ENCODE results near the gene SCTR. TPM values are rescaled to one million over a fixed set of nuclear protein-coding genes. Genes with fewer than 3 reads are reported as not detected.

The SCTR gene
- total and polyA plus RNA-seq, 4 donors = 4.6 to 42.7 (median 28.0) TPM

GRCh38 chr2:119402645-119403560 is 121.4 kb downstream of the SCTR start:
- H3K27me3 ChIP-seq (ENCODE audit: control insufficient read depth in 3 of 3, insufficient read depth in 3 of 3, low read length in 2 of 3) = no peaks in the 10 kb centered on the region
- no peaks in the 10 kb centered on the region for H3K4me1 ChIP-seq (ENCODE audit: control insufficient read depth in 5 of 5, insufficient read depth in 5 of 5, low read length in 5 of 5)
- peak; percentile 71 for ATAC-seq (ENCODE audit: insufficient read depth, low FRiP score)
- TF ChIP-seq, protein P1, sequence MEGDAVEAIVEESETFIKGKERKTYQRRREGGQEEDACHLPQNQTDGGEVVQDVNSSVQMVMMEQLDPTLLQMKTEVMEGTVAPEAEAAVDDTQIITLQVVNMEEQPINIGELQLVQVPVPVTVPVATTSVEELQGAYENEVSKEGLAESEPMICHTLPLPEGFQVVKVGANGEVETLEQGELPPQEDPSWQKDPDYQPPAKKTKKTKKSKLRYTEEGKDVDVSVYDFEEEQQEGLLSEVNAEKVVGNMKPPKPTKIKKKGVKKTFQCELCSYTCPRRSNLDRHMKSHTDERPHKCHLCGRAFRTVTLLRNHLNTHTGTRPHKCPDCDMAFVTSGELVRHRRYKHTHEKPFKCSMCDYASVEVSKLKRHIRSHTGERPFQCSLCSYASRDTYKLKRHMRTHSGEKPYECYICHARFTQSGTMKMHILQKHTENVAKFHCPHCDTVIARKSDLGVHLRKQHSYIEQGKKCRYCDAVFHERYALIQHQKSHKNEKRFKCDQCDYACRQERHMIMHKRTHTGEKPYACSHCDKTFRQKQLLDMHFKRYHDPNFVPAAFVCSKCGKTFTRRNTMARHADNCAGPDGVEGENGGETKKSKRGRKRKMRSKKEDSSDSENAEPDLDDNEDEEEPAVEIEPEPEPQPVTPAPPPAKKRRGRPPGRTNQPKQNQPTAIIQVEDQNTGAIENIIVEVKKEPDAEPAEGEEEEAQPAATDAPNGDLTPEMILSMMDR (IDR thresholded peaks at IDR 0.05; ENCODE audit: control extremely low read depth, extremely low read depth) = no peak
- DNase-seq = no peak
- no peaks in the 10 kb centered on the region for H3K36me3 ChIP-seq (ENCODE audit: control insufficient read depth in 4 of 4, insufficient read depth in 4 of 4, low read length in 4 of 4)
- H3K9ac ChIP-seq (ENCODE audit: insufficient read depth in 1 of 2, low read length in 2 of 2) = no peak overlapping the region
- H3K9me3 ChIP-seq (ENCODE audit: control insufficient read depth in 4 of 4, insufficient read depth in 3 of 4, low read length in 3 of 4) = peaks cover 0 to 2% (median 0%) of the 10 kb centered on the region in 4 donors
- H3K27ac ChIP-seq (ENCODE audit: low read depth in 1 of 2, low read length in 1 of 2) = no peak overlapping the region
- 73 to 88% methylated on average over 10 of the region's 10 CpGs for WGBS, 2 donors
- H3K4me3 ChIP-seq = no peak overlapping the region

GRCh38 chr2:119402106-119402505 is 122.2 kb downstream of the SCTR start:
- peaks cover 0 to 2% (median 0%) of the 10 kb centered on the region in 4 donors for H3K9me3 ChIP-seq (ENCODE audit: control insufficient read depth in 4 of 4, insufficient read depth in 3 of 4, low read length in 3 of 4)
- ATAC-seq (ENCODE audit: insufficient read depth, low FRiP score) (no peak), DNase-seq (no peak)
- no peaks in the 10 kb centered on the region for H3K4me1 ChIP-seq (ENCODE audit: control insufficient read depth in 5 of 5, insufficient read depth in 5 of 5, low read length in 5 of 5)
- no peak overlapping the region for H3K27ac ChIP-seq (ENCODE audit: low read depth in 1 of 2, low read length in 1 of 2)
- no peak overlapping the region for H3K4me3 ChIP-seq
- WGBS, 2 donors = 94 to 96% methylated on average over 5 of the region's 5 CpGs
- TF ChIP-seq, protein P1 (IDR thresholded peaks at IDR 0.05; ENCODE audit: control extremely low read depth, extremely low read depth) = no peak
- H3K27me3 ChIP-seq (ENCODE audit: control insufficient read depth in 3 of 3, insufficient read depth in 3 of 3, low read length in 2 of 3) = no peaks in the 10 kb centered on the region
- H3K36me3 ChIP-seq (ENCODE audit: control insufficient read depth in 4 of 4, insufficient read depth in 4 of 4, low read length in 4 of 4) = no peaks in the 10 kb centered on the region
- H3K9ac ChIP-seq (ENCODE audit: insufficient read depth in 1 of 2, low read length in 2 of 2) = no peak overlapping the region

- no peak overlapping the region for H3K27ac ChIP-seq (ENCODE audit: low read depth in 1 of 2, low read length in 1 of 2)
- H3K36me3 ChIP-seq (ENCODE audit: control insufficient read depth in 4 of 4, insufficient read depth in 4 of 4, low read length in 4 of 4) = no peaks in the 10 kb centered on the region
- TF ChIP-seq, protein P1 (IDR thresholded peaks at IDR 0.05; ENCODE audit: control extremely low read depth, extremely low read depth) = no peak
- ATAC-seq (ENCODE audit: insufficient read depth, low FRiP score) = no peak
- no peaks in the 10 kb centered on the region for H3K4me1 ChIP-seq (ENCODE audit: control insufficient read depth in 5 of 5, insufficient read depth in 5 of 5, low read length in 5 of 5)
- H3K9me3 ChIP-seq (ENCODE audit: control insufficient read depth in 4 of 4, insufficient read depth in 3 of 4, low read length in 3 of 4) = no peaks in the 10 kb centered on the region
- DNase-seq = no peak
- no peak overlapping the region for H3K9ac ChIP-seq (ENCODE audit: insufficient read depth in 1 of 2, low read length in 2 of 2)
- no peaks in the 10 kb centered on the region for H3K27me3 ChIP-seq (ENCODE audit: control insufficient read depth in 3 of 3, insufficient read depth in 3 of 3, low read length in 2 of 3)
- no peak overlapping the region for H3K4me3 ChIP-seq
- 94 to 96% methylated on average over 6 of the region's 6 CpGs for WGBS, 2 donors
Observed at GRCh38 chr2:119397196-119397595, 127.1 kb downstream of the SCTR start.

Measured in lung (tissue), 12 donors.